Stimulated activated CD8-positive, alpha-beta memory T cell treated with anti-CD3 and anti-CD28 coated beads, Interleukin-4, amount 100 ng/mL, for 1 hour (primary cell): ENCODE data around the gene CENPP.
"Not testable (repeated sequence)": the region's sequence is repeated elsewhere in the genome, so short reads cannot be mapped to it uniquely, and the experiment has no call there.

Experiments used
- DNase-seq, 2 donors: peaks; one replicate each; pipeline ENCODE4 v3.0.0-alpha.2; 2020; ENCODE audit warnings: low read depth in 2 of 2, low spot score in 1 of 2

CENPP gene

GRCh38 chr9:92612816-92613215 lies 287.1 kb downstream of the CENPP start:
- no peak for DNase-seq

GRCh38 chr9:92613268-92614122 lies 287.7 kb downstream of the CENPP start:
- DNase-seq: no peak

- DNase-seq: no peak
Measured at GRCh38 chr9:92614123-92614510, 288.4 kb downstream of the CENPP start.

- DNase-seq: no peak
Measured at GRCh38 chr9:92614763-92615461, 289.2 kb downstream of the CENPP start.

GRCh38 chr9:92615790-92616189 lies 290.0 kb downstream of the CENPP start:
- DNase-seq: no peak

GRCh38 chr9:92616199-92616641 lies 290.5 kb downstream of the CENPP start:
- DNase-seq: no peak

GRCh38 chr9:92616655-92617111 lies 290.9 kb downstream of the CENPP start:
- DNase-seq: no peak

- no peak for DNase-seq
Measured at GRCh38 chr9:92617195-92617813, 291.6 kb downstream of the CENPP start.

GRCh38 chr9:92617951-92618510 lies 292.3 kb downstream of the CENPP start:
- DNase-seq: no peak

GRCh38 chr9:92618633-92619225 lies 293.0 kb downstream of the CENPP start:
- DNase-seq: no peak

GRCh38 chr9:92619601-92620300 lies 294.0 kb downstream of the CENPP start:
- no peak for DNase-seq

- DNase-seq: no peak
Measured at GRCh38 chr9:92620845-92621244, 295.1 kb downstream of the CENPP start.

GRCh38 chr9:92623936-92624335 lies 298.2 kb downstream of the CENPP start:
- DNase-seq: not testable (repeated sequence)

- DNase-seq: no peak
Measured at GRCh38 chr9:92626484-92626883, 300.7 kb downstream of the CENPP start.

- no peak for DNase-seq
Measured at GRCh38 chr9:92627651-92628050, 301.9 kb downstream of the CENPP start.

- no peak for DNase-seq
Measured at GRCh38 chr9:92631452-92632343, 305.9 kb downstream of the CENPP start.

GRCh38 chr9:92632641-92633040 lies 306.9 kb downstream of the CENPP start:
- DNase-seq: no peak

- no peak for DNase-seq
Measured at GRCh38 chr9:92633614-92634278, 308.0 kb downstream of the CENPP start.
